SK-N-SH (cell line): Measurements from ENCODE around the gene GLCCI1. TPM values are rescaled to one million over a fixed set of nuclear protein-coding genes. Genes with fewer than 3 reads are reported as not detected.
A peak's percentile ranks its signal among the peaks of the same experiment; 100 is the strongest.

Experiments
- CTCF ChIA-PET: fragments of 300-600, 350-600 bp; formaldehyde crosslinking; extraction: SDS; loops from one replicate; lab custom pipeline; 2021; lab: Yijun Ruan, JAX
- POLR2A ChIA-PET: fragments of 350-600 bp; sonication (Branson Sonifier 250); formaldehyde crosslinking; extraction: SDS; loops from one replicate; lab custom pipeline; 2020; ENCODE audit warnings: antibody characterized with exemption, inconsistent platforms; lab: Yijun Ruan, JAX
- DNase-seq: peaks from one replicate; pipeline ENCODE4 v3.0.0; 2012
- H2AFZ ChIP-seq: fragments of 200-600 bp; sonication (generic); 2 replicates; pipeline ENCODE4 v1.8.1; 2016; ENCODE audit warnings: antibody characterized with exemption, mild to moderate bottlenecking, low read depth
- H3F3A ChIP-seq: fragments of 200-600 bp; sonication (generic); replicated peaks from 2 replicates; pipeline ENCODE3; 2016; ENCODE audit warnings: antibody characterized with exemption, mild to moderate bottlenecking; ENCODE audit not compliant: insufficient read depth
- H3K27ac ChIP-seq, 2 experiments: fragments of 200-500 bp in 1 of 2; fragments of 200-600 bp in 1 of 2; sonication (Bioruptor generic) in 1 of 2; sonication (generic), shearing (Covaris generic) in 1 of 2; 2 replicates each; pipeline versions ENCODE4 v1.5.1 to v1.6.1; 2014 to 2016; ENCODE audit warnings: low read depth in 2 of 2, inconsistent platforms in 1 of 2, low read length in 1 of 2, mild to moderate bottlenecking in 1 of 2, mixed read lengths in 1 of 2
- H3K27me3 ChIP-seq: fragments of 200-600 bp; sonication (generic), shearing (Covaris generic); 2 replicates; pipeline ENCODE4 v1.6.1; 2016; ENCODE audit warnings: mixed run types; ENCODE audit not compliant: insufficient read depth
- H3K36me3 ChIP-seq, 2 experiments: fragments of 200-500 bp in 1 of 2; fragments of 200-600 bp in 1 of 2; sonication (Bioruptor generic) in 1 of 2; sonication (generic) in 1 of 2; replicated peaks in 1 of 2; 2 replicates each; pipeline versions ENCODE3 to v1.5.1; 2014 to 2016; ENCODE audit warnings: low read length in 1 of 2, mild to moderate bottlenecking in 1 of 2; ENCODE audit not compliant: insufficient read depth in 2 of 2, control insufficient read depth in 1 of 2
- H3K4me1 ChIP-seq, 2 experiments: fragments of 200-500 bp in 1 of 2; fragments of 200-600 bp in 1 of 2; sonication (Bioruptor generic) in 1 of 2; sonication (generic), shearing (Covaris generic) in 1 of 2; 2 replicates each; pipeline versions ENCODE4 v1.5.1 to v1.6.1; 2014 to 2016; ENCODE audit warnings: low read depth in 1 of 2, low read length in 1 of 2, mixed run types in 1 of 2; ENCODE audit not compliant: insufficient read depth in 2 of 2, control insufficient read depth in 1 of 2
- H3K4me2 ChIP-seq: fragments of 200-600 bp; sonication (generic), shearing (Covaris generic); 2 replicates; pipeline ENCODE4 v1.6.1; 2017; ENCODE audit warnings: mixed run types
- H3K4me3 ChIP-seq, 2 experiments: fragments of 200-500 bp in 1 of 2; fragments of 200-600 bp in 1 of 2; sonication (Bioruptor generic) in 1 of 2; sonication (generic), shearing (Covaris generic) in 1 of 2; 2 replicates each; pipeline versions ENCODE4 v1.5.1 to v1.8.1; 2014 to 2016; ENCODE audit warnings: low read depth in 2 of 2, inconsistent platforms in 1 of 2, low read length in 1 of 2, mild to moderate bottlenecking in 1 of 2, mixed read lengths in 1 of 2, moderate library complexity in 1 of 2
- H3K79me2 ChIP-seq: fragments of 200-600 bp; sonication (generic); 2 replicates; pipeline ENCODE4 v1.8.1; 2017; ENCODE audit warnings: mild to moderate bottlenecking; ENCODE audit not compliant: insufficient read depth
- H3K9ac ChIP-seq: fragments of 200-600 bp; sonication (generic); 2 replicates; pipeline ENCODE4 v1.6.1; 2017; ENCODE audit warnings: mixed run types
- H3K9me2 ChIP-seq: fragments of 200-600 bp; sonication (generic); 2 replicates; pipeline ENCODE4 v1.6.1; 2017; ENCODE audit warnings: mixed run types
- H3K9me3 ChIP-seq: fragments of 200-600 bp; sonication (generic); 2 replicates; pipeline ENCODE4 v1.6.1; 2017; ENCODE audit warnings: mixed run types, mild to moderate bottlenecking, moderate library complexity
- H4K20me1 ChIP-seq: fragments of 200-600 bp; sonication (generic); 2 replicates; pipeline ENCODE4 v1.6.1; 2017; ENCODE audit warnings: mild to moderate bottlenecking, mixed run types; ENCODE audit not compliant: insufficient read depth
- CHD2 ChIP-seq: fragments of 150-350 bp; IDR thresholded peaks from 2 replicates; pipeline ENCODE4 v1.6.1; 2018; ENCODE audit warnings: low read length; ENCODE audit not compliant: partially characterized antibody
- ELF1 ChIP-seq: IDR thresholded peaks from 2 replicates; pipeline ENCODE4 v1.4.0; 2012
- FOXJ3 ChIP-seq: sonication (generic); formaldehyde crosslinking; IDR thresholded peaks from 2 replicates; pipeline ENCODE4 v1.5.1; 2020; ENCODE audit warnings: mild to moderate bottlenecking, missing genetic modification reagents
- FOXM1 ChIP-seq: IDR thresholded peaks from 2 replicates; pipeline ENCODE4 v1.4.0; 2012; ENCODE audit warnings: low read depth, mild to moderate bottlenecking
- GABPA ChIP-seq: IDR thresholded peaks from 2 replicates; pipeline ENCODE4 v1.4.0; 2012; ENCODE audit warnings: low read depth, mild to moderate bottlenecking
- JUND ChIP-seq: IDR thresholded peaks from 2 replicates; pipeline ENCODE4 v1.4.0; 2012
- RCOR1 ChIP-seq: fragments of 150-350 bp; IDR thresholded peaks from 2 replicates; pipeline ENCODE4 v1.6.1; 2017; ENCODE audit warnings: antibody characterized with exemption, low read length
- SMC3 ChIP-seq: IDR thresholded peaks from 2 replicates; pipeline ENCODE4 v1.6.1; 2012; ENCODE audit warnings: low read depth, low read length, improper control_type of control experiment
- TCF12 ChIP-seq: IDR thresholded peaks from 2 replicates; pipeline ENCODE4 v1.4.0; 2012
- TEAD4 ChIP-seq: IDR thresholded peaks from 2 replicates; pipeline ENCODE4 v1.4.0; 2012; ENCODE audit warnings: mild to moderate bottlenecking, borderline replicate concordance; ENCODE audit not compliant: insufficient read depth
- YY1 ChIP-seq: IDR thresholded peaks from 2 replicates; pipeline ENCODE4 v1.4.0; 2012; ENCODE audit warnings: low read depth, mild to moderate bottlenecking
- WGBS: methylation state at CpG from one replicate; pipeline ENCODE4 v1.1.6; 2017; ENCODE audit warnings: low lambda C conversion rate; 5-methylcytosine and 5-hydroxymethylcytosine counted together
- polyA plus RNA-seq, 3 experiments: library from polyadenylated mRNA; depleted of rRNA; stranded (reverse); fragments of >200 nt; gene quantifications; 2 replicates each; pipeline ENCODE4 v1.2.3, GENCODE V29; 2012
- TF ChIP-seq, protein P1 (sequence below): IDR thresholded peaks from 2 replicates; pipeline ENCODE4 v1.4.0; 2012; ENCODE audit warnings: low read depth, borderline replicate concordance
- TF ChIP-seq, protein P2 (sequence below): fragments of 200-600 bp; sonication (generic); IDR thresholded peaks from 2 replicates; pipeline ENCODE4 v1.6.1; 2017; ENCODE audit warnings: antibody characterized with exemption, mild to moderate bottlenecking, moderate library complexity
- TF ChIP-seq, protein P3 (sequence below): fragments of 150-350 bp; IDR thresholded peaks from 2 replicates; pipeline ENCODE4 v1.6.1; 2017; ENCODE audit warnings: antibody characterized with exemption, low read length, low read depth, borderline replicate concordance
- TF ChIP-seq, protein P4 (sequence below): IDR thresholded peaks from 2 replicates; pipeline ENCODE4 v1.6.1; 2012; ENCODE audit warnings: mild to moderate bottlenecking, low read depth, low read length, moderate library complexity

The GLCCI1 gene
- polyA plus RNA-seq, 1 of the 3 experiments (the other 2 are of a cell fraction): 5.5 TPM

DNA sequence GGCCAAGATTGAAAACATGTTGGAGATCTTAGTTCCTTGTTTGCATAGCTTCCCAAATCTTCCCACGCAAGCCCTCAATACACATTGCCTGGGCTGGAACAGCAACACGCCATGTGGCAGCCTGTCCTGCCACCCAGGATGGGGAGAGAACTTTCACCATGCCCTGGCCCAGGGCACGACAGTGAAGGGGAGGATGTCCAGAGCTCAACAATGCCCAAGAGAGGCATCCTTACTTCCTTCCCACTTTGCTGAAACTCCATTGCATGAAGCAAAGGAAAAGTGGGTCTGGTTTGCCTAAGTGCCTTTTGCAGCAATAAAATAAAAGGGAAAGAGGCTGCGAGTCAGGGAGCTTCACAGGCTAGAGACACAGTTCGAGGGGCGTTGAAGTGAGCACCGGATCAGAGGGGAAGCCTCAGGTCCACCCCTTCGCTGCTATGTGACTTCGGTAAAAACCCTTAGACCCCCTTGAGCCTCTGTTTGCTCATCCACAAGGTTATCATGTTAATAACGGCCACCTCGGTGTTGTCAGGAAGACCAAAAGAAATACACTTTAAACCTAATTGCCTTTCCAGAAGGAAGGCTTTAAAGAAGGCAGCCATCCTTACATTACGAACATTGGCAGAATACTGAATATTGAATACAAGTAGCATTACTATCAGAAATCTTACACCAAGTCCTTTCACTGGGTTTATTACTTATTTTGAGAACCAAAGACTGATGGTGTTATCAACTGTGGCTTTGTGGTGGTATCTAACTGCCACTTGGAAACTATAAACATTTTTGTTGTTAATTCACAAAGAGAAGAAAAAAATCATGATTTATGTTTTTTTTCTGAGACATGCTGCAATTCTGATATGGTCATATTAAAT, 160.1 kb downstream of the GLCCI1 start:
- H3K79me2 ChIP-seq: no peaks in the 10 kb centered on the region
- H3K27ac ChIP-seq: no peak overlapping the region
- WGBS: 75% methylated on average over 12 of the region's 12 CpGs
- no peaks in the 10 kb centered on the region for H4K20me1 ChIP-seq
- no peak overlapping the region for H3K4me2 ChIP-seq
- no peak overlapping the region for H2AFZ ChIP-seq
- H3K9ac ChIP-seq: no peak overlapping the region
- no peaks in the 10 kb centered on the region for H3K9me3 ChIP-seq
- CTCF ChIA-PET: interaction anchor here (0.7 to 2.0 kb wide), 2 partner anchors 10 to 50 kb away, joined by 3 to 5 read pairs; no protein-coding TSS in a partner anchor
- DNase-seq: no peak
- TF ChIP-seq JUND: no peak
- TF ChIP-seq FOXJ3: peak; percentile 38; the same call in 1 of the 2 replicates
- no peak overlapping the region for H3K4me3 ChIP-seq
- no peaks in the 10 kb centered on the region for H3K27me3 ChIP-seq
- H3K9me2 ChIP-seq: no peaks in the 10 kb centered on the region
- H3K4me1 ChIP-seq: no peaks in the 10 kb centered on the region
- POLR2A ChIA-PET: no interaction called here
- peaks cover 0 to 3% of the 10 kb centered on the region in 2 experiments for H3K36me3 ChIP-seq
- H3F3A ChIP-seq: no peaks in the 10 kb centered on the region

DNA sequence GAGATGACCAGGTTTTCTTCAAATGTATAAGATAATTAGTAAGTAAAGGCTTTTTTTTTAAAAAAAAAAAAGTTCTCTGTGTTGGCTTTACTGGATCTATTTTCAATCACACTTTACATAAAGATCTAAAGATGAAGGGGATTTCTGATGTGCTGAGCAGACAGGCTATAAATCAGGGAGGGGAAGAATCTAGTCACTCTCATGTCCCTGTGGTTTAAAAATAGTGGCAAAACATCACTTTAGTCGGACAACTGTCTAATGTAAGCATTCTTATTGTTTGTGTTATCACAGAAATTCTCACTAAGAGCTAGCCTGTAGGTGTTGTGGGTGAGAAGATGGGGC, 160.7 kb downstream of the GLCCI1 start:
- H3K9me3 ChIP-seq: no peaks in the 10 kb centered on the region
- H3K4me1 ChIP-seq: no peaks in the 10 kb centered on the region
- no peak overlapping the region for H3K27ac ChIP-seq
- CTCF ChIA-PET: interaction anchor here (2.0 kb wide), 1 partner anchor 10 kb away, joined by 5 read pairs; no protein-coding TSS in a partner anchor
- no peak overlapping the region for H3K4me2 ChIP-seq
- WGBS: 76% methylated on average over 1 of the region's 1 CpG
- DNase-seq: no peak
- POLR2A ChIA-PET: no interaction called here
- H3K4me3 ChIP-seq: no peak overlapping the region
- H3K9me2 ChIP-seq: no peaks in the 10 kb centered on the region
- no peaks in the 10 kb centered on the region for H4K20me1 ChIP-seq
- peaks cover 0 to 3% of the 10 kb centered on the region in 2 experiments for H3K36me3 ChIP-seq
- no peaks in the 10 kb centered on the region for H3K27me3 ChIP-seq
- TF ChIP-seq, protein P1, sequence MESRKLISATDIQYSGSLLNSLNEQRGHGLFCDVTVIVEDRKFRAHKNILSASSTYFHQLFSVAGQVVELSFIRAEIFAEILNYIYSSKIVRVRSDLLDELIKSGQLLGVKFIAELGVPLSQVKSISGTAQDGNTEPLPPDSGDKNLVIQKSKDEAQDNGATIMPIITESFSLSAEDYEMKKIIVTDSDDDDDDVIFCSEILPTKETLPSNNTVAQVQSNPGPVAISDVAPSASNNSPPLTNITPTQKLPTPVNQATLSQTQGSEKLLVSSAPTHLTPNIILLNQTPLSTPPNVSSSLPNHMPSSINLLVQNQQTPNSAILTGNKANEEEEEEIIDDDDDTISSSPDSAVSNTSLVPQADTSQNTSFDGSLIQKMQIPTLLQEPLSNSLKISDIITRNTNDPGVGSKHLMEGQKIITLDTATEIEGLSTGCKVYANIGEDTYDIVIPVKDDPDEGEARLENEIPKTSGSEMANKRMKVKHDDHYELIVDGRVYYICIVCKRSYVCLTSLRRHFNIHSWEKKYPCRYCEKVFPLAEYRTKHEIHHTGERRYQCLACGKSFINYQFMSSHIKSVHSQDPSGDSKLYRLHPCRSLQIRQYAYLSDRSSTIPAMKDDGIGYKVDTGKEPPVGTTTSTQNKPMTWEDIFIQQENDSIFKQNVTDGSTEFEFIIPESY: no peak
- no peak for TF ChIP-seq TCF12
- TF ChIP-seq GABPA: no peak
- TF ChIP-seq ELF1: no peak
- TF ChIP-seq, protein P2, sequence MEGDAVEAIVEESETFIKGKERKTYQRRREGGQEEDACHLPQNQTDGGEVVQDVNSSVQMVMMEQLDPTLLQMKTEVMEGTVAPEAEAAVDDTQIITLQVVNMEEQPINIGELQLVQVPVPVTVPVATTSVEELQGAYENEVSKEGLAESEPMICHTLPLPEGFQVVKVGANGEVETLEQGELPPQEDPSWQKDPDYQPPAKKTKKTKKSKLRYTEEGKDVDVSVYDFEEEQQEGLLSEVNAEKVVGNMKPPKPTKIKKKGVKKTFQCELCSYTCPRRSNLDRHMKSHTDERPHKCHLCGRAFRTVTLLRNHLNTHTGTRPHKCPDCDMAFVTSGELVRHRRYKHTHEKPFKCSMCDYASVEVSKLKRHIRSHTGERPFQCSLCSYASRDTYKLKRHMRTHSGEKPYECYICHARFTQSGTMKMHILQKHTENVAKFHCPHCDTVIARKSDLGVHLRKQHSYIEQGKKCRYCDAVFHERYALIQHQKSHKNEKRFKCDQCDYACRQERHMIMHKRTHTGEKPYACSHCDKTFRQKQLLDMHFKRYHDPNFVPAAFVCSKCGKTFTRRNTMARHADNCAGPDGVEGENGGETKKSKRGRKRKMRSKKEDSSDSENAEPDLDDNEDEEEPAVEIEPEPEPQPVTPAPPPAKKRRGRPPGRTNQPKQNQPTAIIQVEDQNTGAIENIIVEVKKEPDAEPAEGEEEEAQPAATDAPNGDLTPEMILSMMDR: no peak
- TF ChIP-seq YY1: no peak
- TF ChIP-seq, protein P3, sequence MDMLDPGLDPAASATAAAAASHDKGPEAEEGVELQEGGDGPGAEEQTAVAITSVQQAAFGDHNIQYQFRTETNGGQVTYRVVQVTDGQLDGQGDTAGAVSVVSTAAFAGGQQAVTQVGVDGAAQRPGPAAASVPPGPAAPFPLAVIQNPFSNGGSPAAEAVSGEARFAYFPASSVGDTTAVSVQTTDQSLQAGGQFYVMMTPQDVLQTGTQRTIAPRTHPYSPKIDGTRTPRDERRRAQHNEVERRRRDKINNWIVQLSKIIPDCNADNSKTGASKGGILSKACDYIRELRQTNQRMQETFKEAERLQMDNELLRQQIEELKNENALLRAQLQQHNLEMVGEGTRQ: no peak
- no peak for TF ChIP-seq TEAD4
- TF ChIP-seq, protein P4, sequence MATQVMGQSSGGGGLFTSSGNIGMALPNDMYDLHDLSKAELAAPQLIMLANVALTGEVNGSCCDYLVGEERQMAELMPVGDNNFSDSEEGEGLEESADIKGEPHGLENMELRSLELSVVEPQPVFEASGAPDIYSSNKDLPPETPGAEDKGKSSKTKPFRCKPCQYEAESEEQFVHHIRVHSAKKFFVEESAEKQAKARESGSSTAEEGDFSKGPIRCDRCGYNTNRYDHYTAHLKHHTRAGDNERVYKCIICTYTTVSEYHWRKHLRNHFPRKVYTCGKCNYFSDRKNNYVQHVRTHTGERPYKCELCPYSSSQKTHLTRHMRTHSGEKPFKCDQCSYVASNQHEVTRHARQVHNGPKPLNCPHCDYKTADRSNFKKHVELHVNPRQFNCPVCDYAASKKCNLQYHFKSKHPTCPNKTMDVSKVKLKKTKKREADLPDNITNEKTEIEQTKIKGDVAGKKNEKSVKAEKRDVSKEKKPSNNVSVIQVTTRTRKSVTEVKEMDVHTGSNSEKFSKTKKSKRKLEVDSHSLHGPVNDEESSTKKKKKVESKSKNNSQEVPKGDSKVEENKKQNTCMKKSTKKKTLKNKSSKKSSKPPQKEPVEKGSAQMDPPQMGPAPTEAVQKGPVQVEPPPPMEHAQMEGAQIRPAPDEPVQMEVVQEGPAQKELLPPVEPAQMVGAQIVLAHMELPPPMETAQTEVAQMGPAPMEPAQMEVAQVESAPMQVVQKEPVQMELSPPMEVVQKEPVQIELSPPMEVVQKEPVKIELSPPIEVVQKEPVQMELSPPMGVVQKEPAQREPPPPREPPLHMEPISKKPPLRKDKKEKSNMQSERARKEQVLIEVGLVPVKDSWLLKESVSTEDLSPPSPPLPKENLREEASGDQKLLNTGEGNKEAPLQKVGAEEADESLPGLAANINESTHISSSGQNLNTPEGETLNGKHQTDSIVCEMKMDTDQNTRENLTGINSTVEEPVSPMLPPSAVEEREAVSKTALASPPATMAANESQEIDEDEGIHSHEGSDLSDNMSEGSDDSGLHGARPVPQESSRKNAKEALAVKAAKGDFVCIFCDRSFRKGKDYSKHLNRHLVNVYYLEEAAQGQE: no peak
- no peak for TF ChIP-seq FOXM1
- no peak for TF ChIP-seq CHD2
- no peak for TF ChIP-seq RCOR1
- TF ChIP-seq SMC3: no peak
- no peak overlapping the region for H3K9ac ChIP-seq
- H2AFZ ChIP-seq: no peak overlapping the region
- no peaks in the 10 kb centered on the region for H3F3A ChIP-seq
- no peaks in the 10 kb centered on the region for H3K79me2 ChIP-seq
